Fibroblast of skin of back (primary cell): ENCODE data around the gene LRP10.
A peak's percentile ranks its signal among the peaks of the same experiment; 100 is the strongest.
"Not testable (repeated sequence)": the region's sequence is repeated elsewhere in the genome, so short reads cannot be mapped to it uniquely, and the experiment has no call there.

Experiments used
- DNase-seq: peaks from one replicate; pipeline ENCODE4 v3.0.0-alpha.2; 2013

Gene LRP10

GRCh38 chr14:22887260-22887989 lies 15.9 kb downstream of the LRP10 start:
- DNase-seq, result peak; percentile 85

- no peak for DNase-seq
Observed at GRCh38 chr14:22887990-22888378, 16.4 kb downstream of the LRP10 start.

GRCh38 chr14:22888662-22889061 lies 17.1 kb downstream of the LRP10 start:
- DNase-seq, result no peak

- DNase-seq, result no peak
Observed at GRCh38 chr14:22890416-22890815, 18.9 kb downstream of the LRP10 start.

- DNase-seq, result no peak
Observed at GRCh38 chr14:22892488-22892887, 20.9 kb downstream of the LRP10 start.

GRCh38 chr14:22893706-22894105 lies 22.2 kb downstream of the LRP10 start:
- no peak for DNase-seq

GRCh38 chr14:22895402-22895801 lies 23.9 kb downstream of the LRP10 start:
- DNase-seq, result no peak

- DNase-seq, result no peak
Observed at GRCh38 chr14:22896356-22896755, 24.8 kb downstream of the LRP10 start.

GRCh38 chr14:22896760-22897159 lies 25.2 kb downstream of the LRP10 start:
- DNase-seq, result no peak

GRCh38 chr14:22897357-22897756 lies 25.8 kb downstream of the LRP10 start:
- no peak for DNase-seq

- peak; percentile 92 for DNase-seq
Observed at GRCh38 chr14:22898302-22899090, 27.0 kb downstream of the LRP10 start.

GRCh38 chr14:22900081-22900799 lies 28.7 kb downstream of the LRP10 start:
- DNase-seq, result peak; percentile 80

- no peak for DNase-seq
Observed at GRCh38 chr14:22901799-22902198, 30.3 kb downstream of the LRP10 start.

- DNase-seq, result no peak
Observed at GRCh38 chr14:22903742-22904087, 32.2 kb downstream of the LRP10 start.

GRCh38 chr14:22905627-22906026 lies 34.1 kb downstream of the LRP10 start:
- DNase-seq, result no peak

GRCh38 chr14:22906073-22906472 lies 34.5 kb downstream of the LRP10 start:
- no peak for DNase-seq

- DNase-seq, result no peak
Observed at GRCh38 chr14:22907429-22907828, 35.9 kb downstream of the LRP10 start.

GRCh38 chr14:22908601-22909000 lies 37.1 kb downstream of the LRP10 start:
- DNase-seq, result no peak

GRCh38 chr14:22910916-22911315 lies 39.4 kb downstream of the LRP10 start:
- DNase-seq, result no peak

- DNase-seq, result not testable (repeated sequence)
Observed at GRCh38 chr14:22914836-22915235, 43.3 kb downstream of the LRP10 start.

GRCh38 chr14:22915886-22916521 lies 44.5 kb downstream of the LRP10 start:
- no peak for DNase-seq

GRCh38 chr14:22918804-22919600 lies 47.5 kb downstream of the LRP10 start, which contains the start of gene RBM23:
Gene RBM23, minus strand, starts transcription at chr14:22919149.
- DNase-seq, result peak; percentile 100
